ENCODE data around the gene GLO1. TPM values are rescaled to one million over a fixed set of nuclear protein-coding genes. Genes with fewer than 3 reads are reported as not detected.

Gene GLO1
- total and polyA plus RNA-seq, 2 donors from 2014 or later: 67.3 to 126 TPM

DNA sequence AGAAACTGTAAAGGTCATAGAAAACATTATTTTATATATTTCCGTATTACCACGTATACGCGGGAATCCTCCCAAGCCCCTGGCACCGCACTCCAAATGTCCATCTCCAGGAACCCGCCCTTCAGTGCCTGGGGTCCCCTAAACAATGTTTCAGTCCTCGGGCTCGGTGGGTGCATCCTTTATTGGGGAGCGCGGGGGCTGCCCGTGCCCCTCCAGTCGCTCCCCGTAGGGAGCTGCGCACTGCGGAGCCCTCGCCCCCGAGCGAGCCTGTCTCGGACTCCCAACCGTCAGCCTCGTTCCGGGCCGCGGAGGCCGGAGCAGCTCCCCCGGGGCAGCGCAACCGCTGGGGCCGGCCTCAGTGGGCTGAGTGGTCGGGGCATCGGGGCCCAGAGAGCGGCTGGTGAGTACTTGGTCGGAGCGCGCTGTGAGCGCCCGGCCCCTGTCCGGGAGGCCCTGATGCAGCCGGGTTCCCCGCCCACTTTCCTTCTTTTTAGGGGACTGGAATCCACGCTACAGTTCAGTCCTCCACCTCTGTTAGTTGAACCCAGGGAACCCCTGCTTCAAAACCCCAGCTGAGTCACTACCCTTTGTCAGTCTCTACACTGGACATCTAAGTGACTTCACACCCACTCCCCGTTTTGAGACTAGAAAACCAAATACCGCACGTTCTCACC, 12.2 kb upstream of the GLO1 start, which contains the start of gene DNAH8:
Gene DNAH8 (plus strand): TSS at position 296 of the 674 bp plus-strand sequence. CDS start 7,499 bp downstream, outside the sequence.
- no peak for FAIRE-seq
- H3K4me3 ChIP-seq (ENCODE audit: low read length in 3 of 3): peak within 1 kb of the TSS in 1 of 3 donors; percentile 11

DNA sequence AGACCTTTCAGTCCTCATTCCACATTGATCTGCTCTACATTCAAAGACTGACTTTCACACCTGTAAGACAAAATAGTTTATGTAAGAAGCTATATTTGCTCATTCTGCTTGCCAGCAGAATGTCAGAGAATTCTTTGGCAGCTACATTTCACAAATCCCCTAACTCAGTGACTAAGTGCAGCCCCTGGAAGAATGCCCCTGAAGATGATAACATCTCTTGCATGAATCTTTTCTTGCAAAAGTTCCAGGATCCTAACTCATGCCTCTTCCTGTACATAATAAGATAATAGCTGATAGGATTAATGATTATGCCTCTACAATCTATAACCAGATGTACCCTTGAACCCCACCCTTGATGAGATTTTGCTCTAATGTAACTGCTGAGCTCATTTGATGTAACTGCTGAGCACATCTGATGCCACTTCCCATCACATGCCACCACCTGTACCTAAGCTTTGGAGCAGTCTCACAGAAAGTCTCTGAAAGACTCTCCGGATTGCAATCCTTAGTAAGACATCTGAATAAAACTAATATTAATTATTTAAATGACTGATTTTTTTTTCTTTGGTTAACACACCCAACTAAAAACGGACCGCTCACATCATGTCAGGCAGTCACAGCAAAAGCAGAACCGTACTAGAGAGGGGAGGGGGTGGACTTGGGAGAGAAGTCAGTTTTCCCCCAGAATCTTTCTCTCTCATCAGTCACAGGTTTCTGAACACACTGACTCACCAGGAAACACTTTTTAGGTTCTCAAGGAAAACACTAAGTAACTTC, 11.5 kb upstream of the GLO1 start:
- TF ChIP-seq, protein P1, sequence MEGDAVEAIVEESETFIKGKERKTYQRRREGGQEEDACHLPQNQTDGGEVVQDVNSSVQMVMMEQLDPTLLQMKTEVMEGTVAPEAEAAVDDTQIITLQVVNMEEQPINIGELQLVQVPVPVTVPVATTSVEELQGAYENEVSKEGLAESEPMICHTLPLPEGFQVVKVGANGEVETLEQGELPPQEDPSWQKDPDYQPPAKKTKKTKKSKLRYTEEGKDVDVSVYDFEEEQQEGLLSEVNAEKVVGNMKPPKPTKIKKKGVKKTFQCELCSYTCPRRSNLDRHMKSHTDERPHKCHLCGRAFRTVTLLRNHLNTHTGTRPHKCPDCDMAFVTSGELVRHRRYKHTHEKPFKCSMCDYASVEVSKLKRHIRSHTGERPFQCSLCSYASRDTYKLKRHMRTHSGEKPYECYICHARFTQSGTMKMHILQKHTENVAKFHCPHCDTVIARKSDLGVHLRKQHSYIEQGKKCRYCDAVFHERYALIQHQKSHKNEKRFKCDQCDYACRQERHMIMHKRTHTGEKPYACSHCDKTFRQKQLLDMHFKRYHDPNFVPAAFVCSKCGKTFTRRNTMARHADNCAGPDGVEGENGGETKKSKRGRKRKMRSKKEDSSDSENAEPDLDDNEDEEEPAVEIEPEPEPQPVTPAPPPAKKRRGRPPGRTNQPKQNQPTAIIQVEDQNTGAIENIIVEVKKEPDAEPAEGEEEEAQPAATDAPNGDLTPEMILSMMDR (IDR thresholded peaks at IDR 0.05; ENCODE audit: borderline replicate concordance, extremely low read depth, insufficient read depth): no peak
- peak in 1 of 5 donors; percentile 17 for DNase-seq
- Histone ChIP-seq H3K27me3 (ENCODE audit: control insufficient read depth, insufficient read depth, low read length) (peaks cover 10% of the 10 kb centered on the region), H3K36me3 (ENCODE audit: control insufficient read depth in 2 of 3, insufficient read depth in 3 of 3, low read length in 3 of 3) (no peaks in the 10 kb centered on the region), H3K4me1 (ENCODE audit: control insufficient read depth in 2 of 3, insufficient read depth in 2 of 3, low read depth in 1 of 3, low read length in 3 of 3) (no peaks in the 10 kb centered on the region), H3K9ac (ENCODE audit: low read length in 3 of 3) (no peak overlapping the region), H3K4me3 (ENCODE audit: low read length in 3 of 3) (peak overlapping the region in 1 of 3 donors; percentile 11), H3K27ac (ENCODE audit: low read depth in 2 of 2, low read length in 2 of 2) (no peak overlapping the region), H3K9me3 (ENCODE audit: control insufficient read depth in 2 of 3, insufficient read depth in 1 of 3, low read length in 3 of 3) (no peaks in the 10 kb centered on the region)
- intact Hi-C loops (cut with DNase I): no loop called here
- FAIRE-seq: no peak

More for the DNA sequence above, 12.2 kb upstream of the GLO1 start, which contains the start of gene DNAH8:
- H3K9me3 ChIP-seq (ENCODE audit: control insufficient read depth in 2 of 3, insufficient read depth in 1 of 3, low read length in 3 of 3): no peaks in the 10 kb centered on the region
- intact Hi-C loops (cut with DNase I): no loop called here
- H3K9ac ChIP-seq (ENCODE audit: low read length in 3 of 3): no peak within 1 kb of the TSS
- TF ChIP-seq, protein P1 (IDR thresholded peaks at IDR 0.05; ENCODE audit: borderline replicate concordance, extremely low read depth, insufficient read depth): no peak
- H3K36me3 ChIP-seq (ENCODE audit: control insufficient read depth in 2 of 3, insufficient read depth in 3 of 3, low read length in 3 of 3): no peaks in the 10 kb centered on the region
- H3K27me3 ChIP-seq (ENCODE audit: control insufficient read depth, insufficient read depth, low read length): peaks cover 10% of the 10 kb centered on the region
- H3K27ac ChIP-seq (ENCODE audit: low read depth in 2 of 2, low read length in 2 of 2): no peak within 1 kb of the TSS
- peak in 4 of 5 donors; percentile 12 to 70 (median 24) for DNase-seq
- H3K4me1 ChIP-seq (ENCODE audit: control insufficient read depth in 2 of 3, insufficient read depth in 2 of 3, low read depth in 1 of 3, low read length in 3 of 3): no peaks in the 10 kb centered on the region

DNA sequence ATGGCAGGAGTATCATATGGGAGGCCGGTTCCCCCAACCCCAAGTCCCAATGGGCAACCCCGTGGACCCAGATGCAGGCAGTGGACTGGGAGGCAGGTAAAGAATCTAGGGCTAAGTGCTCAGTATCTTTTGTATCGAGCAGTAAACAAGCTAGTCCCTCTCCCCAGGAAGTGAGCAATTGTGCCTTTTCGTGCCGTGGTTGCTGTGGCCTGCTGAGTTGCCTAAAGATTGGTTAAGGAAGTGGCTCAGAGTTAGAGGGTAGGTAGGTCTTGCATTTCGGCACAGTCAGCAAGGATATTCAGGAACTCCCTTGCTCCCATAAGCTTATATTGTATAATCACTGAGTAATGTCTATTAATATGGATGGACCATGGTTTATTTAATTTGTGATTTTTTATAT, 10.9 kb upstream of the GLO1 start:
- no peaks in the 10 kb centered on the region for H3K4me1 ChIP-seq (ENCODE audit: control insufficient read depth in 2 of 3, insufficient read depth in 2 of 3, low read depth in 1 of 3, low read length in 3 of 3)
- intact Hi-C loops (cut with DNase I): no loop called here
- no peaks in the 10 kb centered on the region for H3K36me3 ChIP-seq (ENCODE audit: control insufficient read depth in 2 of 3, insufficient read depth in 3 of 3, low read length in 3 of 3)
- DNase-seq: no peak
- H3K27me3 ChIP-seq (ENCODE audit: control insufficient read depth, insufficient read depth, low read length): peaks cover 10% of the 10 kb centered on the region
- no peak overlapping the region for H3K4me3 ChIP-seq (ENCODE audit: low read length in 3 of 3)
- TF ChIP-seq, protein P1 (IDR thresholded peaks at IDR 0.05; ENCODE audit: borderline replicate concordance, extremely low read depth, insufficient read depth): no peak
- H3K27ac ChIP-seq (ENCODE audit: low read depth in 2 of 2, low read length in 2 of 2): no peak overlapping the region
- no peak for FAIRE-seq
- no peaks in the 10 kb centered on the region for H3K9me3 ChIP-seq (ENCODE audit: control insufficient read depth in 2 of 3, insufficient read depth in 1 of 3, low read length in 3 of 3)
- H3K9ac ChIP-seq (ENCODE audit: low read length in 3 of 3): no peak overlapping the region

Data from kidney (tissue), 14 donors.